A549 (cell line): Measurements from ENCODE around the gene CAMTA1. TPM values are rescaled to one million over a fixed set of nuclear protein-coding genes. Genes with fewer than 3 reads are reported as not detected.
A peak's percentile ranks its signal among the peaks of the same experiment; 100 is the strongest.

Experiments used
- ATAC-seq, 2 experiments: fragments of 200-7000 bp in 1 of 2; fragments of >200 bp in 1 of 2; cut with Nextera tagmentation in 1 of 2; cut with Tn5 transposase in 1 of 2; 3 replicates each; pipeline versions ENCODE4 v1.8.0 to v1.9.1; 2018 to 2020; ENCODE audit warnings: mild to moderate bottlenecking in 1 of 2, moderate library complexity in 1 of 2
- CTCF ChIA-PET: fragments of 300-600 bp; sonication (Branson Sonifier 250); formaldehyde crosslinking; extraction: SDS; loops from one replicate; lab custom pipeline; 2021; ENCODE audit warnings: antibody characterized with exemption, inconsistent platforms; lab: Yijun Ruan, JAX
- POLR2A ChIA-PET: fragments of 350-600 bp; formaldehyde crosslinking; extraction: SDS; loops from one replicate; lab custom pipeline; 2021; ENCODE audit warnings: antibody characterized with exemption, inconsistent platforms; lab: Yijun Ruan, JAX
- DNase-seq, 2 experiments: peaks; one replicate each; pipeline versions ENCODE4 v3.0.0 to v3.0.0-alpha.2; 2011 to 2016; ENCODE audit warnings: low read depth in 1 of 2, low spot score in 1 of 2
- FAIRE-seq: peaks from 2 replicates; lab custom pipeline; 2011; peaks lifted over from hg19 to GRCh38; lab: Jason Lieb, UNC
- H3K27ac ChIP-seq, 2 experiments: fragments of >200 bp; sonication (Bioruptor Twin); formaldehyde crosslinking; 3 replicates each; pipeline ENCODE4 v1.5.1; 2016 to 2017
- H3K4me1 ChIP-seq: fragments of >200 bp; sonication (Bioruptor Twin); formaldehyde crosslinking; 3 replicates; pipeline ENCODE4 v1.6.1; 2016
- H3K4me2 ChIP-seq: fragments of >200 bp; sonication (Bioruptor Twin); formaldehyde crosslinking; 3 replicates; pipeline ENCODE4 v1.6.1; 2016
- H3K4me3 ChIP-seq: fragments of >200 bp; sonication (Bioruptor Twin); formaldehyde crosslinking; 3 replicates; pipeline ENCODE4 v1.5.1; 2016
- H3K9me3 ChIP-seq: fragments of >200 bp; sonication (Bioruptor Twin); formaldehyde crosslinking; 3 replicates; pipeline ENCODE4 v1.6.1; 2016
- CBX2 ChIP-seq: fragments of 200-600 bp; sonication (generic); IDR thresholded peaks from 2 replicates; pipeline ENCODE4 v1.6.1; 2016; ENCODE audit warnings: low read depth, mild to moderate bottlenecking, borderline replicate concordance
- CBX8 ChIP-seq: fragments of 200-600 bp; sonication (generic); IDR thresholded peaks from 2 replicates; pipeline ENCODE4 v1.6.1; 2016
- CEBPB ChIP-seq, 2 experiments: fragments of >200 bp in 1 of 2; sonication (Bioruptor Twin) in 1 of 2; formaldehyde crosslinking in 1 of 2; IDR thresholded peaks; 2 replicates each; pipeline ENCODE4 v1.6.1; 2012 to 2016
- CHD4 ChIP-seq: fragments of 200-600 bp; sonication (generic); IDR thresholded peaks from 2 replicates; pipeline ENCODE4 v1.6.1; 2016; ENCODE audit warnings: antibody characterized with exemption, mild to moderate bottlenecking, borderline replicate concordance
- EHMT2 ChIP-seq: fragments of 200-600 bp; sonication (generic); IDR thresholded peaks from 2 replicates; pipeline ENCODE4 v1.6.1; 2016; ENCODE audit warnings: antibody characterized with exemption, low read depth, mild to moderate bottlenecking, moderate library complexity
- EP300 ChIP-seq, 2 experiments: fragments of >200 bp; sonication (Bioruptor Twin); formaldehyde crosslinking; IDR thresholded peaks; 2 replicates in 1 of 2; 3 replicates in 1 of 2; pipeline ENCODE4 v1.6.1; 2016 to 2017
- ESRRA ChIP-seq: fragments of 150-350 bp; IDR thresholded peaks from 2 replicates; pipeline ENCODE4 v1.6.1; 2014; ENCODE audit warnings: mild to moderate bottlenecking, low read length, borderline replicate concordance
- FOXS1 ChIP-seq: fragments of 250-450 bp; sonication (Bioruptor Pico); IDR thresholded peaks from 2 replicates; pipeline ENCODE4 v1.5.0; 2020; ENCODE audit warnings: mild to moderate bottlenecking, moderate library complexity
- HOXA7 ChIP-seq: fragments of 250-450 bp; sonication (Bioruptor Pico); IDR thresholded peaks from 2 replicates; pipeline ENCODE4 v1.5.0; 2020; ENCODE audit warnings: mild to moderate bottlenecking, moderate library complexity
- JUN ChIP-seq, 2 experiments: fragments of >200 bp; sonication (Bioruptor Twin); formaldehyde crosslinking; IDR thresholded peaks; 2 replicates in 1 of 2; 3 replicates in 1 of 2; pipeline ENCODE4 v1.6.1; 2016 to 2017
- JUNB ChIP-seq: fragments of >200 bp; sonication (Bioruptor Twin); formaldehyde crosslinking; IDR thresholded peaks from 2 replicates; pipeline ENCODE4 v1.6.1; 2016
- MAFK ChIP-seq: fragments of 450-650 bp; IDR thresholded peaks from 2 replicates; pipeline ENCODE4 v1.6.1; 2014; ENCODE audit not compliant: partially characterized antibody
- MAX ChIP-seq: IDR thresholded peaks from 2 replicates; pipeline ENCODE4 v1.6.1; 2012
- MAZ ChIP-seq: fragments of 150-350 bp; IDR thresholded peaks from 2 replicates; pipeline ENCODE4 v1.6.1; 2014; ENCODE audit warnings: antibody characterized with exemption, low read depth, low read length, borderline replicate concordance
- MYC ChIP-seq: IDR thresholded peaks from 2 replicates; pipeline ENCODE4 v1.6.1; 2012; ENCODE audit warnings: mild to moderate bottlenecking, inconsistent platforms, low read length, improper control_type of control experiment, borderline replicate concordance
- POLR2A ChIP-seq: IDR thresholded peaks from 2 replicates; pipeline ENCODE4 v1.6.1; 2012; ENCODE audit warnings: mild to moderate bottlenecking, low read length
- RAD21 ChIP-seq, 2 experiments: fragments of >200 bp in 1 of 2; sonication (Bioruptor Twin) in 1 of 2; formaldehyde crosslinking in 1 of 2; IDR thresholded peaks in 1 of 2; conservative IDR thresholded peaks in 1 of 2; 2 replicates in 1 of 2; 3 replicates in 1 of 2; pipeline ENCODE4 v1.6.1; 2012 to 2018; ENCODE audit warnings: inconsistent platforms in 1 of 2
- RARB ChIP-seq: fragments of 250-450 bp; sonication (Bioruptor Pico); IDR thresholded peaks from 2 replicates; pipeline ENCODE4 v1.8.0; 2021; ENCODE audit warnings: mild to moderate bottlenecking, moderate library complexity
- RCOR1 ChIP-seq: fragments of 150-350 bp; IDR thresholded peaks from 2 replicates; pipeline ENCODE4 v1.6.1; 2014; ENCODE audit warnings: antibody characterized with exemption, low read length, low read depth
- RFX5 ChIP-seq: fragments of 450-650 bp; IDR thresholded peaks from 2 replicates; pipeline ENCODE4 v1.7.1; 2014; ENCODE audit warnings: antibody characterized with exemption, mild to moderate bottlenecking, moderate library complexity
- SREBF2 ChIP-seq: fragments of 450-650 bp; IDR thresholded peaks from 2 replicates; pipeline ENCODE4 v1.6.1; 2014; ENCODE audit warnings: mild to moderate bottlenecking, moderate library complexity
- TP53 ChIP-seq: fragments of 250-450 bp; sonication (Bioruptor Pico); IDR thresholded peaks from 2 replicates; pipeline ENCODE4 v1.5.0; 2021; ENCODE audit warnings: mild to moderate bottlenecking, moderate library complexity
- USF2 ChIP-seq: fragments of 450-650 bp; IDR thresholded peaks from 2 replicates; pipeline ENCODE4 v1.6.1; 2014; ENCODE audit warnings: antibody characterized with exemption
- ZNF302 ChIP-seq: fragments of 250-450 bp; sonication (Bioruptor Pico); IDR thresholded peaks from 2 replicates; pipeline ENCODE4 v1.9.0; 2021; ENCODE audit warnings: inconsistent platforms, mild to moderate bottlenecking, moderate library complexity
- ZSCAN20 ChIP-seq: fragments of 250-450 bp; sonication (Bioruptor Pico); IDR thresholded peaks from 2 replicates; pipeline ENCODE4 v1.8.0; 2022; ENCODE audit warnings: mild to moderate bottlenecking, moderate library complexity
- WGBS: methylation state at CpG from one replicate; pipeline ENCODE4 v1.1.6; 2017; ENCODE audit errors: missing lambda C conversion rate; 5-methylcytosine and 5-hydroxymethylcytosine counted together
- polyA plus RNA-seq, 4 experiments: library from polyadenylated mRNA; depleted of rRNA in 3 of 4; stranded (reverse); fragments of >200 nt; fragmentation: RNase III in 1 of 4; extraction: RNeasy Plus Mini Kit Qiagen cat#74134 plus additional on column Dnase treatment in 1 of 4; gene quantifications; 2 replicates in 3 of 4; 3 replicates in 1 of 4; pipeline ENCODE4 v1.2.3, GENCODE V29; 2011 to 2017
- TF ChIP-seq, protein P1 (sequence below): fragments of 150-350 bp; IDR thresholded peaks from 2 replicates; pipeline ENCODE4 v1.6.1; 2014; ENCODE audit warnings: low read depth, mild to moderate bottlenecking, low read length
- TF ChIP-seq, protein P2 (sequence below): IDR thresholded peaks from 2 replicates; pipeline ENCODE4 v1.6.1; 2012; ENCODE audit warnings: low read depth, borderline replicate concordance

The CAMTA1 gene
- polyA plus RNA-seq, 2 of the 4 experiments (the other 2 are of a cell fraction), result 58.8 to 75.0 TPM

DNA sequence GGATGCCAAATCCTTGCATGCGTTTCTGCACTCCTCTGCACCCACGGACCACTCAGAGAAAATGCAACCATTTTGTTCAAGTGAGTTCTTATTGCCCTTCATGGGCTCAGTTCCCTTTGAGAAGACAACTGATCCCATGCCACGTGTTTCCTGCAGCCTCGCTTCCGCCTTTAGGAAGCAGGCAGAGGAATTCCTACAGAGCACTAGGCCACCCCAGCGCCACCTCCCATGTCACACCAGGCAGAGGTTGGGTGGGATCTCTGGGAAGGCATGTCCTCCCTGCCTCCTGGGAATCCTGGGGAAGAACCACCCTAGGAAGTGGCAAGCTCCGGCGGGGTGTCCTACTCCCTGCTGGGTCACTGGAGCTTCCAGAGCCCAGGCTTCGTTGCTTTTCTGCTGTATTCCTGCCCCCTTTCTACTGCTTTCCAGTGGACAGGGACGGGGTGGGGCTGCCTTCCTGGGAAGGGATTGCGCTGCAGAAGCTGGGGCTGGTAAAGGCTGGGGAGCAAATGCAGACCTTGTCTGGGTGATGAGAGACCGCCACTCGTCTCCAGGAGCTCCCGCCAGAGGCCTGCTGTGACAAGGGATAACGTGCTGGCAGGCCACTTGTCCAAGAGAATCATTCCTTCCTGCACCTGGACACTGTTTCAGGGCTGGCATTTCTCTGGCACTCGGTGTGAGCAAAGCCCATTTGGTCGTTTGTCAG lies 507.6 kb downstream of the CAMTA1 start:
- POLR2A ChIA-PET, result no interaction called here
- FAIRE-seq (no peak), ATAC-seq (no peak), DNase-seq (no peak)
- TF ChIP-seq RAD21 (conservative IDR thresholded peaks at IDR 0.05 in 1 of 2, IDR thresholded peaks at IDR 0.05 in 1 of 2) (no peak), CEBPB (IDR thresholded peaks at IDR 0.05) (no peak), ZNF302 (no peak), CBX2 (no peak), JUNB (no peak), FOXS1 (CRISPR knock-in tag) (no peak), CHD4 (no peak), RCOR1 (no peak), CBX8 (no peak), POLR2A (no peak), ESRRA (no peak), JUN (IDR thresholded peaks at IDR 0.05) (no peak), MYC (no peak), SREBF2 (no peak), MAZ (no peak), EHMT2 (no peak)
- Histone ChIP-seq H3K4me1 (peaks cover 6% of the 10 kb centered on the region), H3K4me3 (no peak overlapping the region), H3K9me3 (peaks cover 27% of the 10 kb centered on the region), H3K27ac (peak overlapping the region; percentile 41 to 97; a peak in 5 of 6 replicates), H3K4me2 (no peak overlapping the region)
- WGBS, result 90% methylated on average over 10 of the region's 17 CpGs
- CTCF ChIA-PET, result interaction anchor here (1.5 kb wide), 1 partner anchor 11 kb away, joined by 4 read pairs; no protein-coding TSS in a partner anchor

DNA sequence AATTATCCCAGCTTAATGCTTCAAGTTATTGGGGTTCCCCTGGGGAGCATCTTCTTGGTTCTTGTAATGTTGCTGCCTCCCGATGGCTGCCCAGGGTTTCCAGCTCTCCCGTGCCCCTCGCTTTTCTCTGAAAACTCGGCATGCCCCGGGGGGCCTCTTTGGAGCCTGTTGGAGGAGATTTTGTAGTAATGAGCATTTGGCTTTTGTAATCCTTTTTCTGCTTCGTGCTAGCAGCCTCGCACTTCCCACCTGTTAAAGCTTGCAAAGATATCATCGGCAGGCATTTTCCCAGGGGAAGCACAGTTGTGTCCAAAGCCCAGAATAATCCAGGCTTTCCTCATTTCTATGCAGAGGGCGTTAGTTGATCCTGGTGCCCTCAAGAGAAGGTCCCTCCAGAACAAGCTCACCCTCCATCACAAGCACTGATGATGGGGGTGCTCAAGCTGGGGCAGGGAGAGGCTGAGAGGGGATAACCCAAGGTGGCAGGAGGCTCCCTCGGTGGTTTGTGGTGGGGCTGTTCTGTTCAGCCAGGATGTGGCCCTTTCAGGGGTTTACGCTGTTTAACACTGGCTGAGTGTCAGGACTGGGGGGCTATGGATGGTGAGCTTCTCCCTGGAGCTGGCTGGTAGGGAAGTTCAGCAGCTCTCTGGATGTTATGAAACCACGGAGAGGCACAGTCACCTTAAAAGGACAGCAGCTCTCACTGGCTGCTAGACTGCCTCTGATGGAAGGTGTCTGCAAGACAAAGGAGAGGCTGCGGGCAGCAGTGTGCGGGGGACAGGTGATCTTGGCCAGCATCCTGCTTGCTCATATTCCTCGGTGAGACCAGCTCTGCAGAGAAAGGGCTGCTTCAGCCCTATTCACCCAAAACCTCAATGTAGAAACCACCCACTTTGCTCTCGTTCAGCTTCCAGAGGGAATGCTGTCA lies 508.7 kb downstream of the CAMTA1 start:
- peak overlapping the region; percentile 52 to 97 for H3K27ac ChIP-seq
- TF ChIP-seq MAZ (no peak), RAD21 (conservative IDR thresholded peaks at IDR 0.05 in 1 of 2, IDR thresholded peaks at IDR 0.05 in 1 of 2) (0 out of 5 replicates have a peak, but pooled peaks of 1 of the 2 experiments have one; percentile 8), MYC (no peak), HOXA7 (CRISPR knock-in tag) (no peak)
- H3K4me2 ChIP-seq, result no peak overlapping the region
- WGBS, result 92% methylated on average over 13 of the region's 16 CpGs
- DNase-seq (no peak), ATAC-seq (no peak), FAIRE-seq (no peak)
- peaks cover 31% of the 10 kb centered on the region for H3K9me3 ChIP-seq
- POLR2A ChIA-PET, result no interaction called here
- peaks cover 17% of the 10 kb centered on the region for H3K4me1 ChIP-seq
- CTCF ChIA-PET, result interaction anchor here (0.7 kb wide), 1 partner anchor 11 kb away, joined by 3 read pairs; no protein-coding TSS in a partner anchor
- H3K4me3 ChIP-seq, result no peak overlapping the region

GRCh38 chr1:7294636-7295035 lies 509.4 kb downstream of the CAMTA1 start:
- Histone ChIP-seq H3K4me2 (no peak overlapping the region), H3K27ac (peak overlapping the region; percentile 52 to 97; a peak in 5 of 6 replicates), H3K4me1 (peaks cover 20% of the 10 kb centered on the region), H3K9me3 (peaks cover 31% of the 10 kb centered on the region), H3K4me3 (no peak overlapping the region)
- ChIA-PET POLR2A (no interaction called here), CTCF (interaction anchor here (0.7 kb wide), 1 partner anchor 12 kb away, joined by 3 read pairs; no protein-coding TSS in a partner anchor)
- no peak for ATAC-seq
- 89% methylated on average over 7 of the region's 7 CpGs for WGBS
- TF ChIP-seq ZSCAN20 (CRISPR knock-in tag), result no peak
- no peak for FAIRE-seq
- no peak for DNase-seq

DNA sequence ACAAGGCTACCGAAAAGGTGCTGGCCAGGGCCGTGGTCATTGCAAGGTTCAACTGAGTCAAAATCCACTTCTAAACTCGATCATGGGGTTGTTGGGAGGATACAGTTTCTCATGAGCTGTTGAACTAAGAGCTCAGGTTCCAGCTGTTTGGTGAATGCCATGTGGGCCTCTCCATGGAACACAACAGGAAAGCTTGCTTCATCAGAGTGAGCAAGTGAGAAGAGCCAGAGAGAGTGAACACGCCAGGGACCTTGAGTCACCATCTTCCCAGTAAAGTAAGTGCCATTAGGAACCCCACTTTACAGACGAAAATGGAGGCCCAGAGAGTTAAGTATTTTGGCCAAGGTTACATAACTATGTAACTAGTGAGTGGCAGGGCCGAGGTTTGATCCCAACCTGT lies 510.7 kb downstream of the CAMTA1 start:
- POLR2A ChIA-PET, result no interaction called here
- Histone ChIP-seq H3K4me3 (no peak overlapping the region), H3K4me1 (peaks cover 33% of the 10 kb centered on the region), H3K27ac (peak overlapping the region; percentile 97 to 98; a peak in 5 of 6 replicates), H3K9me3 (peaks cover 31% of the 10 kb centered on the region), H3K4me2 (no peak overlapping the region)
- no peak for ATAC-seq
- FAIRE-seq, result no peak
- WGBS, result 82% methylated on average over 6 of the region's 6 CpGs
- CTCF ChIA-PET, result no interaction called here
- no peak for DNase-seq
- TF ChIP-seq SREBF2 (no peak), EP300 (IDR thresholded peaks at IDR 0.05) (no peak), POLR2A (no peak), RARB (CRISPR knock-in tag) (no peak), MAFK (no peak), USF2 (no peak), MAX (no peak), ZNF302 (no peak), RFX5 (no peak), EHMT2 (no peak), TP53 (CRISPR knock-in tag) (no peak)
- TF ChIP-seq, protein P1, sequence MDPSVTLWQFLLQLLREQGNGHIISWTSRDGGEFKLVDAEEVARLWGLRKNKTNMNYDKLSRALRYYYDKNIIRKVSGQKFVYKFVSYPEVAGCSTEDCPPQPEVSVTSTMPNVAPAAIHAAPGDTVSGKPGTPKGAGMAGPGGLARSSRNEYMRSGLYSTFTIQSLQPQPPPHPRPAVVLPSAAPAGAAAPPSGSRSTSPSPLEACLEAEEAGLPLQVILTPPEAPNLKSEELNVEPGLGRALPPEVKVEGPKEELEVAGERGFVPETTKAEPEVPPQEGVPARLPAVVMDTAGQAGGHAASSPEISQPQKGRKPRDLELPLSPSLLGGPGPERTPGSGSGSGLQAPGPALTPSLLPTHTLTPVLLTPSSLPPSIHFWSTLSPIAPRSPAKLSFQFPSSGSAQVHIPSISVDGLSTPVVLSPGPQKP, result no peak
- TF ChIP-seq, protein P2, sequence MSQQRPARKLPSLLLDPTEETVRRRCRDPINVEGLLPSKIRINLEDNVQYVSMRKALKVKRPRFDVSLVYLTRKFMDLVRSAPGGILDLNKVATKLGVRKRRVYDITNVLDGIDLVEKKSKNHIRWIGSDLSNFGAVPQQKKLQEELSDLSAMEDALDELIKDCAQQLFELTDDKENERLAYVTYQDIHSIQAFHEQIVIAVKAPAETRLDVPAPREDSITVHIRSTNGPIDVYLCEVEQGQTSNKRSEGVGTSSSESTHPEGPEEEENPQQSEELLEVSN, result no peak
